ENCODE results near the gene MAP7D2. TPM values are rescaled to one million over a fixed set of nuclear protein-coding genes. Genes with fewer than 3 reads are reported as not detected.

Gene MAP7D2
- total and polyA plus RNA-seq, 2 experiments from 2014 or later: 0.94 to 1.7 TPM

DNA sequence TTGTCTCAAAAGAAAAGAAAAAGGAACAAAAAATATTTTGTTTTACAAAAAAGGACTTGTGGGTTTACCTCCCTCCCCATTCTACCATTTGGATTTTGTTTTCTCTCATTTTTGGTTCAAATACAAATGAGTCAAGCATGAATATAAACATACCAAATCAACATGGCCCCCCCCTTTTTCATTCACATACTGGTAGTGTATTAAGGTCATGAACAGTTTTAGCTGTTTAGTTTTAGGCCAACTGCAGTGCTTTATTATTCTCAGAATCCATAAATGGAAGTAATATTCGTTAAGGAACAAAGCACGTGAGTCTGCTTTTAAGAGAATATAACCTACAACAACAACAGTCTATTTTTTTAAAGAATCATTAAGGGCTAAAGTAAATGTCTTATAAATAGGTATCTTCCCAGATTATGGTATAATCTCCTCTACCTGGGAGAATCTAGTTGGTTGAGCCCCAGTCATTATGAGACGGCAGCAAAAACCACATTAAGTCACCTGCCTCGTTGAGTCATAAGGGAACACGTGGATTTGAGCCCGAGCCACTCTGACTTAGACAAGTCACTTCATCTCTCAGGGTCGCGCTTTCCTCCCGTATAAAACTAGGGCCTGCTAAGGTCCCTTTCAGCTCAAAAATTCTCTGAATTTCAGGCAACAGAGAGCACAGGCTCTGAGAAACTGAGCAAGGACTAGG, 152.5 kb downstream of the MAP7D2 start:
- Histone ChIP-seq H3K4me3 (no peak overlapping the region), H3K27ac (no peak overlapping the region), H4K20me1 (ENCODE audit: insufficient read depth, poor library complexity, severe bottlenecking) (no peaks in the 10 kb centered on the region), H3K9me3 (ENCODE audit: low read depth) (no peaks in the 10 kb centered on the region), H3K4me1 (ENCODE audit: insufficient read depth) (no peaks in the 10 kb centered on the region), H3K36me3 (replicated peaks; ENCODE audit: insufficient read depth, low read depth) (no peaks in the 10 kb centered on the region), H3K9me2 (replicated peaks; ENCODE audit: insufficient read depth) (no peaks in the 10 kb centered on the region), H3K79me2 (no peaks in the 10 kb centered on the region), H3K27me3 (no peaks in the 10 kb centered on the region), H3K4me2 (no peak overlapping the region), H2AFZ (no peak overlapping the region)
- 82% methylated on average over 9 of the region's 9 CpGs for WGBS (ENCODE audit: low lambda C conversion rate, missing lambda C conversion rate)
- no peak for DNase-seq (ENCODE audit: low spot score)
- TF ChIP-seq EZH2 (IDR thresholded peaks at IDR 0.05; ENCODE audit: borderline replicate concordance) (no peak), EZH2phosphoT487 (IDR thresholded peaks at IDR 0.05; ENCODE audit: low read depth, severe bottlenecking, unreplicated experiment) (no peak)
- TF ChIP-seq, protein P1, sequence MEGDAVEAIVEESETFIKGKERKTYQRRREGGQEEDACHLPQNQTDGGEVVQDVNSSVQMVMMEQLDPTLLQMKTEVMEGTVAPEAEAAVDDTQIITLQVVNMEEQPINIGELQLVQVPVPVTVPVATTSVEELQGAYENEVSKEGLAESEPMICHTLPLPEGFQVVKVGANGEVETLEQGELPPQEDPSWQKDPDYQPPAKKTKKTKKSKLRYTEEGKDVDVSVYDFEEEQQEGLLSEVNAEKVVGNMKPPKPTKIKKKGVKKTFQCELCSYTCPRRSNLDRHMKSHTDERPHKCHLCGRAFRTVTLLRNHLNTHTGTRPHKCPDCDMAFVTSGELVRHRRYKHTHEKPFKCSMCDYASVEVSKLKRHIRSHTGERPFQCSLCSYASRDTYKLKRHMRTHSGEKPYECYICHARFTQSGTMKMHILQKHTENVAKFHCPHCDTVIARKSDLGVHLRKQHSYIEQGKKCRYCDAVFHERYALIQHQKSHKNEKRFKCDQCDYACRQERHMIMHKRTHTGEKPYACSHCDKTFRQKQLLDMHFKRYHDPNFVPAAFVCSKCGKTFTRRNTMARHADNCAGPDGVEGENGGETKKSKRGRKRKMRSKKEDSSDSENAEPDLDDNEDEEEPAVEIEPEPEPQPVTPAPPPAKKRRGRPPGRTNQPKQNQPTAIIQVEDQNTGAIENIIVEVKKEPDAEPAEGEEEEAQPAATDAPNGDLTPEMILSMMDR (IDR thresholded peaks at IDR 0.05; ENCODE audit: poor library complexity): no peak

DNA sequence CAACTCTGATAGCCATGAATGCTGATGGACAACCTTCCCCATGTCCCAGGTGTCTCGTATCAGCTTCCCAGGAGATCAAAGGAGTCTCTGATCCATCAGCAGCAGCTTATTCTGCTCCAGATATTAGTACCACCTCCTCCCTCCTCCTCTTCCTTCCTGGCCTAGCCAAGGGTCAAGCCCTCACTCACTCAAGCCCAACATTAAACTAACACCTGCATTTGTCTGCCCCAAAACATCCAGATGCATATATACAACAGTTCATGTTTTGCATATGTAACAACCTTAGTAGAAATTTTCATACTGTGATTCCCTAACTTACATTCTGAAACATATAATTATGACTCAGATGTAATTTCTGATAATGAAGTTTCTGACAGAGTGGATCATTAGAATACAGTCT, 155.8 kb downstream of the MAP7D2 start:
- no peaks in the 10 kb centered on the region for H3K79me2 ChIP-seq
- WGBS (ENCODE audit: low lambda C conversion rate, missing lambda C conversion rate): 78% methylated on average over 1 of the region's 1 CpG
- no peak for DNase-seq (ENCODE audit: low spot score)
- no peak overlapping the region for H2AFZ ChIP-seq
- no peaks in the 10 kb centered on the region for H3K27me3 ChIP-seq
- no peaks in the 10 kb centered on the region for H4K20me1 ChIP-seq (ENCODE audit: insufficient read depth, poor library complexity, severe bottlenecking)
- no peak overlapping the region for H3K4me3 ChIP-seq
- no peaks in the 10 kb centered on the region for H3K9me2 ChIP-seq (replicated peaks; ENCODE audit: insufficient read depth)
- TF ChIP-seq, protein P1 (IDR thresholded peaks at IDR 0.05; ENCODE audit: poor library complexity): no peak
- no peak for TF ChIP-seq EZH2 (IDR thresholded peaks at IDR 0.05; ENCODE audit: borderline replicate concordance)
- no peak for TF ChIP-seq EZH2phosphoT487 (IDR thresholded peaks at IDR 0.05; ENCODE audit: low read depth, severe bottlenecking, unreplicated experiment)
- no peaks in the 10 kb centered on the region for H3K4me1 ChIP-seq (ENCODE audit: insufficient read depth)
- no peaks in the 10 kb centered on the region for H3K36me3 ChIP-seq (replicated peaks; ENCODE audit: insufficient read depth, low read depth)
- H3K27ac ChIP-seq: no peak overlapping the region
- no peak overlapping the region for H3K4me2 ChIP-seq
- H3K9me3 ChIP-seq (ENCODE audit: low read depth): no peaks in the 10 kb centered on the region

DNA sequence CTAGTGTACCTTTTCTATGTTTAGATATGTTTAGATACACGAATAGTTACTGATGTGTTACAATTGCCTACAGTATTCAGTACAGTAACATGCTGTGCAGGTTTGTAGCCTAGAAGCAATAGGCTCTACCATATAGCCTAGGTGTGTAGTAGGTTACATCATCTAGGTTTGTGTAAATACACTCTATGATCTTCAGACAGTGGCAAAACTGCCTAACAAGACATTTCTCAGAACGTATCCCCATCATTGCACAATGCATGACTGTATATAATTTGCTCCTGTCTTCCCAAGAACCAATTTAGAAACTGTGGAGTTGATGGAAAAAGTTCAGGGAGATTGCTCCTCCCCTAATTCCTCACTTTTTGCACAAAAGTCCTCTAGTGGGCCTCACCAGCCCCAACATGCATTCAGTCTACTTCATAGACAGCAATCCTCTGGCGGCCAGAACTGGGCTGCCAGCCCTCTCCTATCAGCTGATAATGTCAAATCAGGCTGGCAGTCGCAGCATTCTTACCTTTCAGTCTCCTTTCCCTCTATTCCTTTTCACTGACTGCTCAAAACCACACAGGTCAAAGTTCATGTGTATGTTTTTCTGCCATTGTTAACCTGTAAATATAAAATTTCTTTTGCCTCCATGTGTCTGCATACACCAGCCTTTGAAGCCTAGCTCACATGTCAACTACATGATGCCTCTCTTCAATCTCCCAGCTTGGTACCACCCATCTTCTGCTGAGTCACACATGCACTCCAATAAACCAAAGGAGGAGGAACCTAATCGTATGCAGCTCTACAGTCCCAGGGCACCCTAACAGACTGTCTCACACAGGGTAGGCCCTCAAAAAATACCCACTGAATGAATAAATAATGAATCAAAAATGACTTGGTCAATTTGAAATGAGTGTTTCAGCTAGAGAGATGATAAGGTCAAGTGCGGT, 157.9 kb downstream of the MAP7D2 start:
- WGBS (ENCODE audit: low lambda C conversion rate, missing lambda C conversion rate): 70% methylated on average over 6 of the region's 6 CpGs
- no peak overlapping the region for H3K4me2 ChIP-seq

More for the DNA sequence above, 157.9 kb downstream of the MAP7D2 start:
- no peaks in the 10 kb centered on the region for H3K9me3 ChIP-seq (ENCODE audit: low read depth)
- no peaks in the 10 kb centered on the region for H4K20me1 ChIP-seq (ENCODE audit: insufficient read depth, poor library complexity, severe bottlenecking)
- H3K36me3 ChIP-seq (replicated peaks; ENCODE audit: insufficient read depth, low read depth): no peaks in the 10 kb centered on the region
- no peak for DNase-seq (ENCODE audit: low spot score)
- no peaks in the 10 kb centered on the region for H3K79me2 ChIP-seq
- H3K9me2 ChIP-seq (replicated peaks; ENCODE audit: insufficient read depth): no peaks in the 10 kb centered on the region
- no peak for TF ChIP-seq EZH2 (IDR thresholded peaks at IDR 0.05; ENCODE audit: borderline replicate concordance)
- no peak for TF ChIP-seq EZH2phosphoT487 (IDR thresholded peaks at IDR 0.05; ENCODE audit: low read depth, severe bottlenecking, unreplicated experiment)
- TF ChIP-seq, protein P1 (IDR thresholded peaks at IDR 0.05; ENCODE audit: poor library complexity): no peak
- no peak overlapping the region for H3K4me3 ChIP-seq
- H3K4me1 ChIP-seq (ENCODE audit: insufficient read depth): no peaks in the 10 kb centered on the region
- H2AFZ ChIP-seq: no peak overlapping the region
- H3K27ac ChIP-seq: no peak overlapping the region
- H3K27me3 ChIP-seq: no peaks in the 10 kb centered on the region

All from hepatocyte (in vitro differentiated cells).